Measurements from ENCODE around the gene RPUSD3.
A peak's percentile ranks its signal among the peaks of the same experiment; 100 is the strongest.

Gene RPUSD3

DNA sequence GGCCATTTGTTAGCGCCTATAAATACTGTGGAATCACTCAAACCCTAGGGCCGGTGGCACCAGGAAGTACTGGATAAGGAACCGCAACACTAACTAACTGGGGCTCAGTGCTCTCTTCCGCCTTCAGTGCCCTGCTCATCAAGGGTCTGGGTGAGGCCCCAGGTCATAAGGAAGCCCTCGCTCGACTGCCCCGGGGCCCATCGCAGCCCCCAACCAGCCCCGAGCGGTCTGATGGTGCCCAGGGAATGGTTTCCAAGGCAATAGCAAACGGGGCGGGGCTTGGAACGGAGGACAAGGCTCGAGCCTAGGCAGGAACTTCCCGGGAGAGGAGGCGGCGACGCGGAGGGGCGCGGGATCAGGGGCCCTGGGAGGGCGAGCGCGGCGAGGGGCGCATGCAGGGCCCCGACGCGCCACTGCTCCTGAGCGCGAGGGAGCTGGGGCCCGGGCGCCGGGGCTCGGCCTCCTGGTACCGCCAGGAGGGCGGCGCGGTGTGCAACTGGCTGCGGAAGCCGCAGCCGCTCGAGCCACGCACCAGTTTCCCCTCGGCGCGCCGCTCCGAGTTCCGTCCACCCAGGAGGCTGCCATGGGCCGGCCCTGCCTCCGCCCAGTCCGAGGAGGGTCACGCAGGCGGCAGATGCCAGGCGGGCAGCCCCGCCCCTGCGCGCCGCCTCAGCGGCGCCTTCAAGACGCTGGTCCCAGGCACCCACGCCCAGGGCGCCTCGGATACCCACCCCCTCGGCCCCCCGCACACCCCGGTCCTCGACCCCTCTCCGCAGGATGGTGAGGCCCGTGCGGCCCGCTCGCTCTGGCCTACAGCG, 34.0 kb downstream of the RPUSD3 start, which contains the start of gene TTLL3:
TSS of gene TTLL3 (plus strand) at position 648 of the 818 bp plus-strand sequence. CDS start 400 bp downstream, outside the sequence.
- Histone ChIP-seq H3K9me3 (ENCODE audit: low read length) (no peaks in the 10 kb centered on the region), H3K9ac (ENCODE audit: low read length) (peak within 1 kb of the TSS; percentile 56), H3K36me3 (ENCODE audit: insufficient read depth, low read length) (peaks cover 24% of the 10 kb centered on the region), H3K27me3 (ENCODE audit: control insufficient read depth in 1 of 2, insufficient read depth in 2 of 2, low read length in 2 of 2) (no peaks in the 10 kb centered on the region), H3K4me1 (ENCODE audit: insufficient read depth, low read length) (peaks cover 12% of the 10 kb centered on the region), H3K27ac (ENCODE audit: low read depth, low read length) (peak within 1 kb of the TSS; percentile 86), H3K4me3 (ENCODE audit: low read depth in 1 of 2, low read length in 2 of 2) (peak within 1 kb of the TSS; percentile 78 to 86)

DNA sequence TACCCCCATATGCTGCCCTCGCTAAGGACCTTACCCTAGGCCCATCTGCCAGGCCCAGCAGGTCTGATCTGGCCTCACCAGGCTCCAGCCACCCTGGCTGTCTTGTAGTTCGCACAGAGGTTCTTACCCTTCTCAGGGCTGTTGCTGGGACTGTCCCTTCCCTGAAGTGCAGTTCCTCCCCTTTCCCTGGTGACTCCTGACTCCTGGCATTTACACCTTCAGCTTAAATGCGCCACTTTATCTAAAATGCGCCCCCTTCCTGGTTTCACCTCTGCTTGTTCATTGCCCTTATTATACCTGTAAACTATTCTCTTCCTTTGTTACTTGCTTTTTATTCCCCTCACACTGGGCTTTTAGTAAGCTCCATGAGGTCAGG, 34.6 kb downstream of the RPUSD3 start:
- Histone ChIP-seq H3K36me3 (ENCODE audit: insufficient read depth, low read length) (peaks cover 30% of the 10 kb centered on the region), H3K27me3 (ENCODE audit: control insufficient read depth in 1 of 2, insufficient read depth in 2 of 2, low read length in 2 of 2) (no peaks in the 10 kb centered on the region), H3K9me3 (ENCODE audit: low read length) (no peaks in the 10 kb centered on the region), H3K4me3 (ENCODE audit: low read depth in 1 of 2, low read length in 2 of 2) (peak overlapping the region; percentile 78 to 86), H3K9ac (ENCODE audit: low read length) (peak overlapping the region; percentile 56), H3K27ac (ENCODE audit: low read depth, low read length) (peak overlapping the region; percentile 86), H3K4me1 (ENCODE audit: insufficient read depth, low read length) (peaks cover 12% of the 10 kb centered on the region)

DNA sequence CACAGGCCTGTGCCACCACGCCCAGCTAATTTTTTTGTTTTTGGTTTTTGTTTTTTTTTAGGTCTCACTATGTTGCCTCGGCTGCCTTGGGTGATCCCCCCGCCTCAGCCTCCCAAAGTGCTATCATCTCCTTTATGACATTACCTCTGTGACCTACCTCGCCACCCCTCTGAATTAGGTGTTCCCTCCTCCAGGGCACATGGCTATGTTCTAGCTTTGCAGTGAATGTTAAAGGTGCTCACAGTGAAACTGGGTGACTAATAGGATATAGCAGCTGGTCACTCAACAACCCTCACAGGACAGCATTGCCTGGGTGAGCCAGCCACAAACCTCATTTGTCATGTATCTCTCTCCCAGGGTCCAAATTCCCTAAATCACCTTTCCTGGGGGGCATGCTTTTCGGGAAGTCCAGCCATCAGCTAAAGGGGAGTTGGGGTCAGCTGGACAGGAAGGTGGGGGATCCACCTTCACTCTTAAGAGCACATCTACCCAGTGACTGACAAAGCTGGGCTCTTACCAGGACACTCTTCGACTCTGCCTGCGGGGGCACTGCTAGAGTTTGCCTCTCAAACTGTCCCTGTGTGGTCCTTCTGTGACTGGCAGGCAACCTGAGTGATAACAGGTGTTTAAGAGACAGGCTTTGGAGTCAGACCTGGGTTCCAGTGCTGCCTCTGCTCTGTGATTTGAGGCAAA, 35.3 kb downstream of the RPUSD3 start:
- Histone ChIP-seq H3K27me3 (ENCODE audit: control insufficient read depth in 1 of 2, insufficient read depth in 2 of 2, low read length in 2 of 2) (no peaks in the 10 kb centered on the region), H3K4me3 (ENCODE audit: low read depth in 1 of 2, low read length in 2 of 2) (no peak overlapping the region), H3K36me3 (ENCODE audit: insufficient read depth, low read length) (peaks cover 37% of the 10 kb centered on the region), H3K9me3 (ENCODE audit: low read length) (no peaks in the 10 kb centered on the region), H3K4me1 (ENCODE audit: insufficient read depth, low read length) (peaks cover 12% of the 10 kb centered on the region), H3K9ac (ENCODE audit: low read length) (no peak overlapping the region), H3K27ac (ENCODE audit: low read depth, low read length) (no peak overlapping the region)

- H3K9me3 ChIP-seq (ENCODE audit: low read length), result no peaks in the 10 kb centered on the region
- H3K27ac ChIP-seq (ENCODE audit: low read depth, low read length), result no peak overlapping the region
- H3K4me3 ChIP-seq (ENCODE audit: low read depth in 1 of 2, low read length in 2 of 2), result no peak overlapping the region
- no peak overlapping the region for H3K9ac ChIP-seq (ENCODE audit: low read length)
- peaks cover 42% of the 10 kb centered on the region for H3K36me3 ChIP-seq (ENCODE audit: insufficient read depth, low read length)
- H3K4me1 ChIP-seq (ENCODE audit: insufficient read depth, low read length), result peaks cover 12% of the 10 kb centered on the region
- no peaks in the 10 kb centered on the region for H3K27me3 ChIP-seq (ENCODE audit: control insufficient read depth in 1 of 2, insufficient read depth in 2 of 2, low read length in 2 of 2)
Measured at GRCh38 chr3:9807981-9808344, 35.8 kb downstream of the RPUSD3 start.

DNA sequence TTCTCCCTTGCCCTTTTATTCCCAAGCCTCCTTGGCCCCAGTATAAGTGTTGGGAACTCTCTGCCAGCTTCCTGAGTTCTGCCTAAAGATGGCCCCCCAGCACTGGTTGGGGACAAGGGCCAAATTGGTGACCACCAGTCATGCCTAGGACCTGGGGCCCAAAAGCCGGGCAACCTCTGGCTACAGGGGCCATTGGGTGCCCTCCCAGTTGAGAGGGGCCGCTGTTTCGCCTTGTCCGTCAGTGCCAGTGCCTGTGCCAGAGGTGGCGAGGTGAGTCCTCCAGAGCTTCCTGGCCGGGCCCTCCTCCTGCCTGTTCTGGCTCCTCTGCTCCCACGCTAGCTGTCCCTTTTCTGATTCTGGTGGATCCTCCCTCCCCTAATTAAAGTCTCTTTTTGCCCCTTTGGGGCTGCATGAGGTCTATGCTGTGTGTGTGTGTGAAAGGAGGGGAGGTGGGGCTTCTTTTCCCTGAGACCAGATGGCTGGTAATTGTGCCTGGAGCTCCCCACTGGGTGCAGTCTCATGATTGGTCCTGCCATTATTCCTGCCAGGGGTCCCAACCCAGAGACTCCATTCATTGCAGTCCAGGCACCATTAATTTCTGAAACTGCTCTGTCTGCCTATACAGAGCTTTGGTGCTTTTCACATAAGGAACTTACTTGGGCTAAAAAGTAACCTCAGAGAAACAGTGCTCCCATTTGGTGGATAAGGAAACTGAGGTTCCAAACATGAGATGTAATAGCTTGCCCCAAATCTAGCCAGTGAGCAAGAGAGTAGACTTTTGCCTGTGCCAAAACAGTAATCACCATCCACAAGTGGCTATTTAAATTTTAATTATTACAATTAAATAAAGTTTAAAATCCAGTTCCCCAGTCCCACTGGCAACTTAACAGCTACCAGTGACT, 36.9 kb downstream of the RPUSD3 start:
- H3K9ac ChIP-seq (ENCODE audit: low read length), result no peak overlapping the region
- no peaks in the 10 kb centered on the region for H3K9me3 ChIP-seq (ENCODE audit: low read length)
- H3K27ac ChIP-seq (ENCODE audit: low read depth, low read length), result no peak overlapping the region
- no peaks in the 10 kb centered on the region for H3K27me3 ChIP-seq (ENCODE audit: control insufficient read depth in 1 of 2, insufficient read depth in 2 of 2, low read length in 2 of 2)
- no peak overlapping the region for H3K4me3 ChIP-seq (ENCODE audit: low read depth in 1 of 2, low read length in 2 of 2)
- peaks cover 12% of the 10 kb centered on the region for H3K4me1 ChIP-seq (ENCODE audit: insufficient read depth, low read length)
- H3K36me3 ChIP-seq (ENCODE audit: insufficient read depth, low read length), result peaks cover 43% of the 10 kb centered on the region

- H3K4me3 ChIP-seq (ENCODE audit: low read depth in 1 of 2, low read length in 2 of 2), result no peak overlapping the region
- H3K9ac ChIP-seq (ENCODE audit: low read length), result no peak overlapping the region
- no peaks in the 10 kb centered on the region for H3K9me3 ChIP-seq (ENCODE audit: low read length)
- no peaks in the 10 kb centered on the region for H3K27me3 ChIP-seq (ENCODE audit: control insufficient read depth in 1 of 2, insufficient read depth in 2 of 2, low read length in 2 of 2)
- H3K27ac ChIP-seq (ENCODE audit: low read depth, low read length), result no peak overlapping the region
- H3K4me1 ChIP-seq (ENCODE audit: insufficient read depth, low read length), result peaks cover 8% of the 10 kb centered on the region
- peaks cover 51% of the 10 kb centered on the region for H3K36me3 ChIP-seq (ENCODE audit: insufficient read depth, low read length)
Measured at GRCh38 chr3:9806137-9806536, 37.7 kb downstream of the RPUSD3 start.

- no peak overlapping the region for H3K9ac ChIP-seq (ENCODE audit: low read length)
- no peak overlapping the region for H3K27ac ChIP-seq (ENCODE audit: low read depth, low read length)
- no peaks in the 10 kb centered on the region for H3K9me3 ChIP-seq (ENCODE audit: low read length)
- peaks cover 60% of the 10 kb centered on the region for H3K36me3 ChIP-seq (ENCODE audit: insufficient read depth, low read length)
- no peak overlapping the region for H3K4me3 ChIP-seq (ENCODE audit: low read depth in 1 of 2, low read length in 2 of 2)
- no peaks in the 10 kb centered on the region for H3K27me3 ChIP-seq (ENCODE audit: control insufficient read depth in 1 of 2, insufficient read depth in 2 of 2, low read length in 2 of 2)
- no peaks in the 10 kb centered on the region for H3K4me1 ChIP-seq (ENCODE audit: insufficient read depth, low read length)
Measured at GRCh38 chr3:9804996-9805395, 38.8 kb downstream of the RPUSD3 start.

DNA sequence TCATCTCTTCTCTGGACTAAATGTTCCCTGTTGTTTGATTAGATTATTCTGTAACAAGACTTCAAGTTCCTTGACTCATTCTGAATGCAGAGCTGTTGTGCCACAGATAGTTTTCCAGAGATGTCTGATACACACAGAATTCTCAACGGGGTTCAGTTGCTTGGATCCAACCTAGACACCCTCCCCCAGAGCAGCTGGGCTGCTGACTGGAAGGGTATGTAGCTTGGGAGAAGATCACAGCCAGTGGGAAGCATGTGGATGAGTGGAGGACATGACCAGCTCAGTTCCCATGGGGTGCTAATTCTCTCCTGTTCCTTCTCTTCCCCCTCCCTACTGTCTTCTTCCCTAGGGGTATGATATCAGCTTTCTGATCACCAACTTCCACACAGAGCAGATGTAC, 40.3 kb downstream of the RPUSD3 start:
- Histone ChIP-seq H3K27me3 (ENCODE audit: control insufficient read depth in 1 of 2, insufficient read depth in 2 of 2, low read length in 2 of 2) (no peaks in the 10 kb centered on the region), H3K4me3 (ENCODE audit: low read depth in 1 of 2, low read length in 2 of 2) (no peak overlapping the region), H3K27ac (ENCODE audit: low read depth, low read length) (no peak overlapping the region), H3K9me3 (ENCODE audit: low read length) (no peaks in the 10 kb centered on the region), H3K36me3 (ENCODE audit: insufficient read depth, low read length) (peaks cover 71% of the 10 kb centered on the region), H3K9ac (ENCODE audit: low read length) (no peak overlapping the region), H3K4me1 (ENCODE audit: insufficient read depth, low read length) (no peaks in the 10 kb centered on the region)

- Histone ChIP-seq H3K27ac (ENCODE audit: low read depth, low read length) (no peak overlapping the region), H3K9me3 (ENCODE audit: low read length) (no peaks in the 10 kb centered on the region), H3K4me1 (ENCODE audit: insufficient read depth, low read length) (peaks cover 5% of the 10 kb centered on the region), H3K4me3 (ENCODE audit: low read depth in 1 of 2, low read length in 2 of 2) (no peak overlapping the region), H3K9ac (ENCODE audit: low read length) (no peak overlapping the region), H3K36me3 (ENCODE audit: insufficient read depth, low read length) (peaks cover 77% of the 10 kb centered on the region), H3K27me3 (ENCODE audit: control insufficient read depth in 1 of 2, insufficient read depth in 2 of 2, low read length in 2 of 2) (no peaks in the 10 kb centered on the region)
Measured at GRCh38 chr3:9800529-9800928, 43.3 kb downstream of the RPUSD3 start.

- H3K9ac ChIP-seq (ENCODE audit: low read length), result no peak overlapping the region
- H3K36me3 ChIP-seq (ENCODE audit: insufficient read depth, low read length), result peaks cover 59% of the 10 kb centered on the region
- no peak overlapping the region for H3K27ac ChIP-seq (ENCODE audit: low read depth, low read length)
- H3K4me3 ChIP-seq (ENCODE audit: low read depth in 1 of 2, low read length in 2 of 2), result no peak overlapping the region
- H3K27me3 ChIP-seq (ENCODE audit: control insufficient read depth in 1 of 2, insufficient read depth in 2 of 2, low read length in 2 of 2), result no peaks in the 10 kb centered on the region
- peaks cover 22% of the 10 kb centered on the region for H3K4me1 ChIP-seq (ENCODE audit: insufficient read depth, low read length)
- H3K9me3 ChIP-seq (ENCODE audit: low read length), result no peaks in the 10 kb centered on the region
Measured at GRCh38 chr3:9797196-9797945, 46.4 kb downstream of the RPUSD3 start.
